ENCODE data around the gene SEPSECS. TPM values are rescaled to one million over a fixed set of nuclear protein-coding genes. Genes with fewer than 3 reads are reported as not detected.

Gene SEPSECS
- total and polyA plus RNA-seq, 4 donors, result 2.8 to 23.2 (median 7.3) TPM

DNA sequence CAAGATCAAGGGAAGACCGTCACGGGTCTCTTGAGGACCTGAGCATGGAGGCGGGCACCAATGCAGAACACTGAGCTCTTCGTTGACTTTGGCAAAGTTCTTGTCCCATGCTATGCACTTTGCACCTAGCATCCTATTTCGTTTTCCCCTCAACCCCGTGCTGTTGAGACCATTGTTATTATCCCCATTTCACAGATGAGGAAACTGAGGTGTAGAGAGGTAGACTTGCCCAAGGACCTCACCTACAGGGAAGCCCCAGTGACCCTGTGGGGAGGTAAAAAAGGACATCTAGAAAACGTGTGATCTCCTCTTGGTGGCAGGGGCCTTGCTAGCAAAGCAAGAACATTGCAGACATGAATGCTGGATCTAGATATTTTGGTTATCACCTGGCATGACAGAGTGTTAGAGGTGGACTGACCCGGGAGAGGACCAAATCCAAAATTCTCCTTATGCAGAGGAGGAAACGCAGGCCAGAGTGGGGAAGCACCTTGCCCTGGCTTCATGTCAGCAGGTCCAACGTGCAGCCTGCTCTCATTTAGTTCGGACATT, 48.5 kb downstream of the SEPSECS start:
- no peaks in the 10 kb centered on the region for H3K36me3 ChIP-seq (ENCODE audit: control insufficient read depth in 4 of 4, insufficient read depth in 4 of 4, low read length in 4 of 4)
- no peak for DNase-seq
- TF ChIP-seq CTCF (IDR thresholded peaks at IDR 0.05; ENCODE audit: control extremely low read depth, extremely low read depth), result no peak
- H3K9me3 ChIP-seq (ENCODE audit: control insufficient read depth in 4 of 4, insufficient read depth in 3 of 4, low read length in 3 of 4), result peaks cover 0 to 2% (median 0%) of the 10 kb centered on the region in 4 donors
- 86 to 88% methylated on average over 11 of the region's 11 CpGs for WGBS, 2 donors
- no peak overlapping the region for H3K27ac ChIP-seq (ENCODE audit: low read depth in 1 of 2, low read length in 1 of 2)
- no peak overlapping the region for H3K9ac ChIP-seq (ENCODE audit: insufficient read depth in 1 of 2, low read length in 2 of 2)
- no peak overlapping the region for H3K4me3 ChIP-seq
- ATAC-seq (ENCODE audit: insufficient read depth, low FRiP score), result no peak
- no peaks in the 10 kb centered on the region for H3K27me3 ChIP-seq (ENCODE audit: control insufficient read depth in 3 of 3, insufficient read depth in 3 of 3, low read length in 2 of 3)
- H3K4me1 ChIP-seq (ENCODE audit: control insufficient read depth in 5 of 5, insufficient read depth in 5 of 5, low read length in 5 of 5), result peaks cover 0 to 6% (median 0%) of the 10 kb centered on the region in 5 donors

GRCh38 chr4:25110527-25111329, 49.5 kb downstream of the SEPSECS start:
- no peaks in the 10 kb centered on the region for H3K27me3 ChIP-seq (ENCODE audit: control insufficient read depth in 3 of 3, insufficient read depth in 3 of 3, low read length in 2 of 3)
- DNase-seq, result no peak
- H3K9ac ChIP-seq (ENCODE audit: insufficient read depth in 1 of 2, low read length in 2 of 2), result no peak overlapping the region
- 89 to 91% methylated on average over 8 of the region's 8 CpGs for WGBS, 2 donors
- H3K4me1 ChIP-seq (ENCODE audit: control insufficient read depth in 5 of 5, insufficient read depth in 5 of 5, low read length in 5 of 5), result peaks cover 0 to 6% (median 0%) of the 10 kb centered on the region in 5 donors
- peaks cover 0 to 2% (median 0%) of the 10 kb centered on the region in 4 donors for H3K9me3 ChIP-seq (ENCODE audit: control insufficient read depth in 4 of 4, insufficient read depth in 3 of 4, low read length in 3 of 4)
- no peak overlapping the region for H3K4me3 ChIP-seq
- H3K36me3 ChIP-seq (ENCODE audit: control insufficient read depth in 4 of 4, insufficient read depth in 4 of 4, low read length in 4 of 4), result no peaks in the 10 kb centered on the region
- TF ChIP-seq CTCF (IDR thresholded peaks at IDR 0.05; ENCODE audit: control extremely low read depth, extremely low read depth), result no peak
- no peak for ATAC-seq (ENCODE audit: insufficient read depth, low FRiP score)
- no peak overlapping the region for H3K27ac ChIP-seq (ENCODE audit: low read depth in 1 of 2, low read length in 1 of 2)

DNA sequence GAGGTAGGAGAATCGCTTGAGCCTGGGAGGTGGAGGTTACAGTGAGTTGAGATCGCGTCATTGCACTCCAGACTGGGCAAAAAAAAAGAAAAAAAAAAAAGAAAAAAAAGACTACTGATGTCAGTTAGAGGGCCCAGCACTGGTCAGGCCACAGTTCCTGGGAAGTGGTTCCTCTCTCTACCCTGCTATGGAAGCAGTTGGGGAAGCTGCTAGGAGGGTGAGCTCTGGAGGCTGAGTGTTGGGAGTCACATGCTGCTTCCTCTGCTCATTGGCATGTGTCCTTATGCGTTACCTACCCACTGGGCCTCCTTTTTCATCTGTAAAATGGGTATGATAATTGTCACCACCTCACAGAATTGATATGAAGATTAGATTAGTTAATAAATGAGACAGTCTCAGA, 50.7 kb downstream of the SEPSECS start:
- Histone ChIP-seq H3K9me3 (ENCODE audit: control insufficient read depth in 4 of 4, insufficient read depth in 3 of 4, low read length in 3 of 4) (peaks cover 0 to 2% (median 0%) of the 10 kb centered on the region in 4 donors), H3K36me3 (ENCODE audit: control insufficient read depth in 4 of 4, insufficient read depth in 4 of 4, low read length in 4 of 4) (no peaks in the 10 kb centered on the region), H3K27me3 (ENCODE audit: control insufficient read depth in 3 of 3, insufficient read depth in 3 of 3, low read length in 2 of 3) (no peaks in the 10 kb centered on the region), H3K27ac (ENCODE audit: low read depth in 1 of 2, low read length in 1 of 2) (no peak overlapping the region), H3K4me3 (no peak overlapping the region), H3K9ac (ENCODE audit: insufficient read depth in 1 of 2, low read length in 2 of 2) (no peak overlapping the region), H3K4me1 (ENCODE audit: control insufficient read depth in 5 of 5, insufficient read depth in 5 of 5, low read length in 5 of 5) (peaks cover 0 to 6% (median 0%) of the 10 kb centered on the region in 5 donors)
- DNase-seq (no peak), ATAC-seq (ENCODE audit: insufficient read depth, low FRiP score) (no peak)
- TF ChIP-seq CTCF (IDR thresholded peaks at IDR 0.05; ENCODE audit: control extremely low read depth, extremely low read depth), result no peak
- WGBS, 2 donors, result 98 to 100% methylated on average over 4 of the region's 4 CpGs

All from lung (tissue), 12 donors.